T-helper 2 cell treated with Interferon-gamma antibody and Interleukin-4, amounts not matched to agents 5 μg/mL and 100 μg/mL, for 36 hours (primary cell): ENCODE measurements around the gene ZKSCAN4.
A peak's percentile ranks its signal among the peaks of the same experiment; 100 is the strongest.

Experiments
- DNase-seq: peaks from one replicate; pipeline ENCODE4 v3.0.0; 2021; ENCODE audit warnings: low spot score
- H3K27ac Mint-ChIP-seq: one replicate; pipeline ENCODE4 v1.8.0; 2021; ENCODE audit warnings: mild to moderate bottlenecking, mixed read lengths
- H3K27me3 Mint-ChIP-seq: one replicate; pipeline ENCODE4 v1.8.0; 2021; ENCODE audit warnings: low read depth, mixed read lengths
- H3K36me3 Mint-ChIP-seq: one replicate; pipeline ENCODE4 v1.8.0; 2021; ENCODE audit warnings: low read depth, mixed read lengths
- H3K4me1 Mint-ChIP-seq: one replicate; pipeline ENCODE4 v1.8.0; 2021; ENCODE audit warnings: low read depth, mixed read lengths
- H3K4me3 Mint-ChIP-seq: one replicate; pipeline ENCODE4 v1.8.0; 2022; ENCODE audit warnings: mild to moderate bottlenecking, moderate library complexity, mixed read lengths
- H3K9me3 Mint-ChIP-seq: one replicate; pipeline ENCODE4 v1.8.0; 2021; ENCODE audit warnings: mixed read lengths

ZKSCAN4 gene

DNA sequence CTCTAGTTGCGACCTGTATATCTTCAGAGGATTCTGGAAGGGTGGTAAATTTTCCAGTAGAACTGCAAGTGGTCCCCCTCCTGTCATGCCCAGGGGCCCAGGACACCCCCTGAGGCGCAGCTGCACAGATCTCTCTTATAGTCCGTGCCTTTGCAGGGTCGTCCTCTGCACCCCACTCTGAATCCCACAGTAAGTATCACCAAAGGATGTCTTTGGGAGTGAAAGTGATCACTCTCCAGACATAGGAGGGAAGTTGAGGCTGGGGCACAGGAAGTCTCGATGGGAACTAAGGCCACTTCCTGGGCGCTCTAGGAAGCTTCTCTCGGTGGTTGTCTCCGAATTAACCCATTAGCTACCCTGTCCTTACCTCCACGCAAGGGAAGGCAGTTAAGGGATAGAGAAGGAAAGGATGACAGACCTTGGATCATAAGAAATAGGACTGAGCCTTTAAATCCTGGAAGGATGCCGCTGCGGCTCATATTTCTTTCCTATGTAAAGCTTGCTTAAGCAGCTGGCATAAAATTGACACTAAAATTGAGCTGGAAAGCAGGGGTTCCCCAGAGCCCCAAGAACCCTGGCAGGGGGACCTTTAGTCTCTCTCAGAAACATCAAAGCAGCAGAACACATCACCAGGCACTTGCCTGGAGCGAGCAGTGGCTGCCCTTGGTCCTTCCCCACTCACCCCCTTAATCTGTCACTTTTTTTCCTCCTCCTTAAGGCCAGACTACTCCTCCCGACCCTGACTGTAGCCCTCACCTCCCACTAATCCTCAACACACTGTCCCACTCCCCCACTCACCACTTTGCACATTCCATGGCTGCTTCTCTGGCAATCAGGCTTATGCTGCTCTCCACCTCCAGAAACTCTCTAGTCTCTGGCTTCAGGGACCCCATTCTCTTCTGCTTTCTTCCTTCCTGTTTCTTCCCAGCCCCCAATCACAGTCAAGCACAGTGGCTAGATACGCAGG lies at the start of gene ZKSCAN4:
Gene ZKSCAN4 (minus strand): TSS at position 261 of the 967 bp plus-strand sequence. CDS start 289 bp downstream, outside the sequence.
- peak; percentile 70 for DNase-seq
- H3K27ac Mint-ChIP-seq: peak within 1 kb of the TSS; percentile 86
- peak within 1 kb of the TSS; percentile 99 for H3K4me3 Mint-ChIP-seq
- no peaks in the 10 kb centered on the region for H3K27me3 Mint-ChIP-seq
- peaks cover 26% of the 10 kb centered on the region for H3K36me3 Mint-ChIP-seq
- peaks cover 24% of the 10 kb centered on the region for H3K4me1 Mint-ChIP-seq
- H3K9me3 Mint-ChIP-seq: peaks cover 6% of the 10 kb centered on the region

DNA sequence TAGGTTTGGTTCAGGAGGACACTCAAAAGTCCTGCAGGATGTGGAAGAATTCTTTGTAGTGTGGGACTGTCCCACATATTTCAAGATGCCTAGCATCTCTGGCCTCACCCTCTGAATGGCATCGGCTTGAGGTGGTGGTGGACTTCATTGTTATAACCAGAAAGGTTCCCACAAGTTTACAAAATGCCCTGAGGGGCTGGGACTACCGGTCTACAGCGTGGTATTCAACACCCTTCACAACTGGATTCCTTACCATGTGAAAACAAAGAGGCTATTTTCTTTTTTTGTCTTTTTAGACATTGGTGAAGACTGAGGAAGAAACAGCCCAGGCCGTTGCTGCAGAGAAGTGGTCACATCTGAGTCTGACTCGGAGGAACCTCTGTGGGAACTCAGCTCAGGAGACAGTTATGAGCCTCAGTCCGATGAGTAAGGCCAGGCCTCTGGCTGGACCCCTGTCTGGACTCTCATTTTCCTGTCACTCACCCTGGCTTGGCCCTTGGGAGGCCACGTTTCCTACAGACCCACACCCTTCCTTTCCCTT lies 44.5 kb upstream of the ZKSCAN4 start:
- H3K27ac Mint-ChIP-seq: no peak overlapping the region
- H3K4me1 Mint-ChIP-seq: no peaks in the 10 kb centered on the region
- no peaks in the 10 kb centered on the region for H3K27me3 Mint-ChIP-seq
- H3K9me3 Mint-ChIP-seq: no peaks in the 10 kb centered on the region
- no peak overlapping the region for H3K4me3 Mint-ChIP-seq
- H3K36me3 Mint-ChIP-seq: peaks cover 5% of the 10 kb centered on the region
- no peak for DNase-seq

- DNase-seq: no peak
These were observed 43.3 kb upstream of the ZKSCAN4 start for GRCh38 chr6:28295326-28295725.

GRCh38 chr6:28291573-28291972 lies 39.5 kb upstream of the ZKSCAN4 start:
- H3K36me3 Mint-ChIP-seq: peaks cover 13% of the 10 kb centered on the region
- no peaks in the 10 kb centered on the region for H3K27me3 Mint-ChIP-seq
- no peak overlapping the region for H3K4me3 Mint-ChIP-seq
- H3K27ac Mint-ChIP-seq: no peak overlapping the region
- DNase-seq: no peak
- peaks cover 7% of the 10 kb centered on the region for H3K9me3 Mint-ChIP-seq
- H3K4me1 Mint-ChIP-seq: no peaks in the 10 kb centered on the region

More at GRCh38 chr6:28295326-28295725, 43.3 kb upstream of the ZKSCAN4 start:
- Mint-ChIP-seq H3K4me1 (no peaks in the 10 kb centered on the region), H3K27me3 (no peaks in the 10 kb centered on the region), H3K9me3 (peaks cover 7% of the 10 kb centered on the region), H3K36me3 (peaks cover 1% of the 10 kb centered on the region), H3K27ac (no peak overlapping the region), H3K4me3 (no peak overlapping the region)

DNA sequence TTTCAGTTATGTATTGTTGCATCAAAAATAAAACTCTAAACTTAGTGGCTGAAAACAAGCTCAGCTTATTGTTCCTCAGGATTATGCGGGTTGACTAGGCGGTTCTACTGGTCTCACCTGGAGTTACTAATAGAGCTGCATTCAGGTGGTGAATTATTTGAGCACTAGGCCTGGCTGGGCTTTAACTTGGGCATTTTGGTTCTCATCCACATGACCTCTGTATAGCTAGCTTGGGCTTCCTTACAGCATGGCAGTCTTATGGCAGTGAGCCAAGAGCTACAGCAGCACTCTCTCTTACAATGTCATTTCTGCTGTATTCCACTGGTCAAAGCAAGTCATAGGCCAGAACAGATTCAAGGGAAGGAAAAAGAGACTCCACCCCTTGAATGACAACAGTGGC lies 30.9 kb upstream of the ZKSCAN4 start:
- H3K27me3 Mint-ChIP-seq: no peaks in the 10 kb centered on the region
- peaks cover 15% of the 10 kb centered on the region for H3K36me3 Mint-ChIP-seq
- no peak overlapping the region for H3K4me3 Mint-ChIP-seq
- H3K4me1 Mint-ChIP-seq: peaks cover 14% of the 10 kb centered on the region
- H3K9me3 Mint-ChIP-seq: no peaks in the 10 kb centered on the region
- H3K27ac Mint-ChIP-seq: no peak overlapping the region
- DNase-seq: no peak

DNA sequence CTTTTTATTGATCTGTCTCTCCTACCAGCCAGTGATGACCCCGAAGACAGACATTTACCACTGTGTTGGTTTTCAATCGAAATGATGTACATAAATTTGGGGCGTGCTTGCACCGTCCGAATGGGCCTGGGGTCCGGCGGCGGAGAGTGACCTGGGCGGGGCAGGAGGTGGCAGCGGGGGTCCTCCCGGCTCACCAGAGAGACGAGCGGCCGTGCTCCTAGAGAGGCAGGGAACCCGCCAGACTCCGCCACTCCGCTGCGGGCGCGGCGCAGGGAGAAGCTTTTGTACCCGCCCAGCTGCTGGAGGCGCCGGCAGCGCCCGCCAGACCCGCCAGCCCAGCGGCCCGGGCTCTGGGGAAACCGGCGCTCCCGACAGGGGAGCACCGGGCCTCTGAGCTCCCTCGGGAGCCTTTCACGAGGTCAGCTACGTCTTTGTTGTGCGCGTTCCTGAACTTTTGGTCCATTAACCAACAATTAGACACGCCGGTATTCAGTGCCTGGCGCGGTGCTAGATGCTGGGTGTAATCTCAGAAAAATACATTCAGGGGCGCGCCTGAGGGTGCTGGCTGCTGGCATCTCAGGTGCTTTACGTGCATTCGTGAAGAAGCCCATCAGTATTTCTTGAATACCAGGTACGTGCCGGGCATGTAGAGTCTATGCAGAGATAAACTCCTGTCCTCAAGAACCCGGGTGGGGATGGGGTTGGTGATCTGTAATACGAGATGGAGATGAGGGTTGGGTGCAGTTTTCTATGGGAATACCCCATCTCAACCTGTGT lies 29.4 kb upstream of the ZKSCAN4 start, which contains the start of gene PGBD1:
Gene PGBD1 (plus strand): TSS at position 285 of the 777 bp plus-strand sequence. CDS start 2,242 bp downstream, outside the sequence.
- Mint-ChIP-seq H3K9me3 (no peaks in the 10 kb centered on the region), H3K4me3 (peak within 1 kb of the TSS; percentile 88), H3K27me3 (no peaks in the 10 kb centered on the region), H3K36me3 (peaks cover 15% of the 10 kb centered on the region), H3K27ac (no peak within 1 kb of the TSS), H3K4me1 (peaks cover 14% of the 10 kb centered on the region)
- DNase-seq: peak; percentile 55

DNA sequence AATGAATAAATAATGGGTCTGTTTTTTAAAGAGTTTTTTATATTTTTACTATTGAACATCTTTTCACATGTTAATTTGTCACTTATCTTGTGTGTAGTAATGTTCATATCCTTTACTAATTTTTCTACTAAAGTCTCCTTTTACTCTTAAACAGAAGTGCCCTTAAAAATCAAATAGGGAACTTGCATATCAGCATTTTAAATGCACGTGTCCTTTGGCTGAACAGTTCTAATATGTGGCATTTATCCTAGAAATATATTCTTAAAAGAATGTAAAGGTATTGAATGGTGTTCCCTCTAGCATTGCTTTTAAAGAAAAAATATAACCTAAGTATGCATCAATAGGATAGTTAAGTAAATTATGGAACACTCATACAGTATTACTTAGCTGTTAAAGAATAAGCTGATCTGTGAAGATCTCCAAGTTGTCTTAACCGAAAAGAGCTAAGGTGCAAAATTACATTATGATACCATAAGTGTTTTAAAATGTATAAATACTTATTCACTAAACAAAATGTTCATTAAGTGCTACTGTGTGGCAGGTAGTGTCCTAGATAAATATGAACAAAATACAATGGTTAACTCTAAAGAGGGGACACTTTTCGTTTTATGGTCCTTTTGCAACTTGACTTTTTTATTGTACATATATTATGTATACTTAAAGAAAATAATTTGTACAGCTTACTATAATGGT lies 28.7 kb upstream of the ZKSCAN4 start:
- peak overlapping the region; percentile 88 for H3K4me3 Mint-ChIP-seq
- no peaks in the 10 kb centered on the region for H3K27me3 Mint-ChIP-seq
- no peaks in the 10 kb centered on the region for H3K9me3 Mint-ChIP-seq
- DNase-seq: no peak
- H3K27ac Mint-ChIP-seq: no peak overlapping the region
- H3K4me1 Mint-ChIP-seq: peaks cover 14% of the 10 kb centered on the region
- peaks cover 21% of the 10 kb centered on the region for H3K36me3 Mint-ChIP-seq

DNA sequence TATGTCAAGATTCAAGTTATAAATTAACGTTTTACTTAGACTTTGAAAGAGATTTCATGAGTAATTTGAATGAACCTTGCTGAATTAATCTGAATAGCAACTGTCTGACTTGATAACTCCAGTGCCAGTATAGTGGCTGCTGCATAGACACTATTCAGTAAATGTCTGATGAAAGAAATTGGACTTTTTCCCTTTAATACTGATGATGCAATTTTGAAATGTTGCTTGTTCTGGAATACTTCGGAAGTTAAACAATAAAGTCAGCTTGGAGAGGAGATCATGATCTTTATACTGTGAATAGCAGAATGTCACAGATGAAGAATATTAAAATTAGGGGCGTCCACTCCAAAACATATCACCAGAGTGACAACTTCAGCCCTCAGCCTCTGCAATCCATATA lies 25.7 kb upstream of the ZKSCAN4 start:
- H3K36me3 Mint-ChIP-seq: peaks cover 28% of the 10 kb centered on the region
- H3K4me3 Mint-ChIP-seq: no peak overlapping the region
- DNase-seq: no peak
- no peaks in the 10 kb centered on the region for H3K27me3 Mint-ChIP-seq
- H3K27ac Mint-ChIP-seq: no peak overlapping the region
- peaks cover 19% of the 10 kb centered on the region for H3K4me1 Mint-ChIP-seq
- H3K9me3 Mint-ChIP-seq: no peaks in the 10 kb centered on the region

GRCh38 chr6:28274888-28275287 lies 22.8 kb upstream of the ZKSCAN4 start:
- H3K36me3 Mint-ChIP-seq: peaks cover 28% of the 10 kb centered on the region
- no peak for DNase-seq
- H3K27me3 Mint-ChIP-seq: no peaks in the 10 kb centered on the region
- peak overlapping the region; percentile 12 for H3K27ac Mint-ChIP-seq
- peaks cover 9% of the 10 kb centered on the region for H3K4me1 Mint-ChIP-seq
- no peaks in the 10 kb centered on the region for H3K9me3 Mint-ChIP-seq
- no peak overlapping the region for H3K4me3 Mint-ChIP-seq

- Mint-ChIP-seq H3K27me3 (peaks cover 2% of the 10 kb centered on the region), H3K4me1 (peaks cover 15% of the 10 kb centered on the region), H3K9me3 (no peaks in the 10 kb centered on the region), H3K4me3 (no peak overlapping the region), H3K27ac (no peak overlapping the region), H3K36me3 (peaks cover 8% of the 10 kb centered on the region)
- no peak for DNase-seq
These were observed 17.4 kb upstream of the ZKSCAN4 start for GRCh38 chr6:28269492-28269891.

- Mint-ChIP-seq H3K27ac (no peak overlapping the region), H3K4me3 (no peak overlapping the region)
These were observed 15.6 kb upstream of the ZKSCAN4 start for GRCh38 chr6:28267695-28268059.

GRCh38 chr6:28266962-28267694 lies 15.1 kb upstream of the ZKSCAN4 start, which contains the start of gene ZSCAN26:
TSS of gene ZSCAN26 (plus strand) at chr6:28267143. CDS start at chr6:28271920, 4,777 bp downstream.
- Mint-ChIP-seq H3K4me1 (peaks cover 19% of the 10 kb centered on the region), H3K36me3 (no peaks in the 10 kb centered on the region), H3K4me3 (no peak within 1 kb of the TSS), H3K27me3 (peaks cover 13% of the 10 kb centered on the region), H3K27ac (peak within 1 kb of the TSS; percentile 50), H3K9me3 (no peaks in the 10 kb centered on the region)
- DNase-seq: peak; percentile 77

More at GRCh38 chr6:28267695-28268059, 15.6 kb upstream of the ZKSCAN4 start:
- H3K36me3 Mint-ChIP-seq: peaks cover under 1% of the 10 kb centered on the region
- no peaks in the 10 kb centered on the region for H3K9me3 Mint-ChIP-seq
- peaks cover 12% of the 10 kb centered on the region for H3K27me3 Mint-ChIP-seq
- no peak for DNase-seq
- peaks cover 19% of the 10 kb centered on the region for H3K4me1 Mint-ChIP-seq

GRCh38 chr6:28266563-28266961 lies 14.5 kb upstream of the ZKSCAN4 start:
- H3K4me3 Mint-ChIP-seq: no peak overlapping the region
- H3K27me3 Mint-ChIP-seq: peaks cover 15% of the 10 kb centered on the region
- H3K36me3 Mint-ChIP-seq: no peaks in the 10 kb centered on the region
- no peak for DNase-seq
- peaks cover 19% of the 10 kb centered on the region for H3K4me1 Mint-ChIP-seq
- H3K27ac Mint-ChIP-seq: no peak overlapping the region
- H3K9me3 Mint-ChIP-seq: no peaks in the 10 kb centered on the region
